GM23248 (cell line): Measurements from ENCODE around the gene ANAPC15. TPM values are rescaled to one million over a fixed set of nuclear protein-coding genes. Genes with fewer than 3 reads are reported as not detected.

Experiments
- DNase-seq: peaks from one replicate; pipeline ENCODE4 v3.0.0-alpha.2; 2015
- H2AFZ ChIP-seq: fragments of 200-600 bp; sonication (generic); 2 replicates; pipeline ENCODE4 v1.6.1; 2016; ENCODE audit warnings: antibody characterized with exemption
- H3F3A ChIP-seq: fragments of 200-600 bp; sonication (generic); 2 replicates; pipeline ENCODE4 v1.6.1; 2016; ENCODE audit warnings: mild to moderate bottlenecking, antibody characterized with exemption, mixed run types; ENCODE audit not compliant: insufficient read depth
- H3K27ac ChIP-seq: fragments of 200-600 bp; sonication (generic); 2 replicates; pipeline ENCODE4 v1.5.1; 2016; ENCODE audit warnings: mild to moderate bottlenecking
- H3K27me3 ChIP-seq: fragments of 200-600 bp; sonication (generic); replicated peaks from 2 replicates; pipeline ENCODE4 v1.6.1; 2016; ENCODE audit warnings: mild to moderate bottlenecking; ENCODE audit not compliant: insufficient read depth
- H3K36me3 ChIP-seq: fragments of 200-600 bp; sonication (generic); 2 replicates; pipeline ENCODE4 v1.6.1; 2016; ENCODE audit warnings: low read depth, mild to moderate bottlenecking
- H3K4me1 ChIP-seq: fragments of 200-600 bp; sonication (generic); 2 replicates; pipeline ENCODE4 v1.6.1; 2016; ENCODE audit warnings: mild to moderate bottlenecking; ENCODE audit not compliant: insufficient read depth
- H3K4me2 ChIP-seq: fragments of 200-600 bp; sonication (generic); one replicate; pipeline ENCODE4 v1.6.1; 2016; ENCODE audit warnings: mild to moderate bottlenecking; ENCODE audit not compliant: unreplicated experiment
- H3K4me3 ChIP-seq: fragments of 200-600 bp; sonication (generic); 2 replicates; pipeline ENCODE4 v1.5.1; 2016; ENCODE audit warnings: mild to moderate bottlenecking
- H3K79me2 ChIP-seq: fragments of 200-600 bp; sonication (generic); 2 replicates; pipeline ENCODE4 v1.6.1; 2016; ENCODE audit warnings: mild to moderate bottlenecking; ENCODE audit not compliant: insufficient read depth
- H3K9ac ChIP-seq: fragments of 200-600 bp; sonication (generic); 2 replicates; pipeline ENCODE4 v1.6.1; 2016; ENCODE audit warnings: mild to moderate bottlenecking
- H3K9me2 ChIP-seq: fragments of 200-600 bp; sonication (generic); 2 replicates; pipeline ENCODE4 v1.6.1; 2016; ENCODE audit warnings: mixed run types, mild to moderate bottlenecking, moderate library complexity; ENCODE audit not compliant: insufficient read depth
- H3K9me3 ChIP-seq: fragments of 200-600 bp; sonication (generic); one replicate; pipeline ENCODE4 v1.6.1; 2017; ENCODE audit warnings: low read depth
- H4K20me1 ChIP-seq: fragments of 200-600 bp; sonication (generic); 2 replicates; pipeline ENCODE4 v1.6.0; 2016; ENCODE audit not compliant: insufficient read depth
- EZH2 ChIP-seq: fragments of 200-600 bp; sonication (generic); IDR thresholded peaks from 2 replicates; pipeline ENCODE4 v1.6.1; 2018; ENCODE audit warnings: antibody characterized with exemption, mild to moderate bottlenecking; ENCODE audit not compliant: insufficient read depth, poor library complexity, severe bottlenecking
- EZH2phosphoT487 ChIP-seq: fragments of 200-600 bp; sonication (generic); IDR thresholded peaks from 2 replicates; pipeline ENCODE4 v1.6.1; 2018; ENCODE audit warnings: antibody characterized with exemption, moderate library complexity, mild to moderate bottlenecking, low read depth; ENCODE audit not compliant: insufficient read depth
- WGBS, 2 experiments: methylation state at CpG; one replicate each; pipeline ENCODE4 v1.1.6; 2015 to 2017; ENCODE audit warnings: low lambda C conversion rate in 2 of 2, low coverage in 1 of 2; ENCODE audit errors: missing lambda C conversion rate in 2 of 2; 5-methylcytosine and 5-hydroxymethylcytosine counted together
- in situ Hi-C: fragments of 300-500 bp; cut with MboI; formaldehyde crosslinking; loops from 2 replicates; pipeline ENCODE4 v1.15.0; 2020
- microRNA-seq: library from miRNA; unstranded; fragments of <30 nt; microRNA quantifications from one replicate; pipeline ENCODE4, GENCODE V29; 2016; ENCODE audit warnings: borderline number of aligned reads
- polyA plus RNA-seq: library from polyadenylated mRNA; unstranded; fragments of >200 nt; fragmentation: Nextera tagmentation; extraction: Ambion mirVana; gene quantifications from 2 replicates; pipeline ENCODE4 v1.2.1, GENCODE V29; 2016
- small RNA-seq: library from RNA; depleted of rRNA; stranded (forward); fragments of <200 nt; gene quantifications from one replicate; pipeline ENCODE3, GENCODE V24; 2014; ENCODE audit warnings: low read depth, low replicate concordance
- total RNA-seq: library from RNA; depleted of rRNA; stranded (reverse); fragments of >200 nt; shearing (Covaris generic); gene quantifications from 2 replicates; pipeline ENCODE4 v1.2.3, GENCODE V29; 2014; rRNA removed

The ANAPC15 gene
- total and polyA plus RNA-seq, 2 experiments from 2014 or later = 38.7 to 62.4 TPM

- TF ChIP-seq EZH2phosphoT487 = no peak
- no peak for TF ChIP-seq EZH2
- no peak overlapping the region for H3K27ac ChIP-seq
- H3F3A ChIP-seq = no peaks in the 10 kb centered on the region; the same call in 1 of the 2 replicates
- peaks cover 5% of the 10 kb centered on the region for H3K4me1 ChIP-seq
- in situ Hi-C loops = no loop called here
- no peaks in the 10 kb centered on the region for H3K9me2 ChIP-seq
- H3K4me2 ChIP-seq = no peak overlapping the region
- no peaks in the 10 kb centered on the region for H3K27me3 ChIP-seq
- H3K9me3 ChIP-seq = no peaks in the 10 kb centered on the region
- no peak overlapping the region for H2AFZ ChIP-seq
- no peaks in the 10 kb centered on the region for H3K36me3 ChIP-seq
- no peak overlapping the region for H3K9ac ChIP-seq
- 90 to 91% methylated on average over 5 of the region's 5 CpGs for WGBS, 2 experiments
- no peak overlapping the region for H3K4me3 ChIP-seq
- H4K20me1 ChIP-seq = no peaks in the 10 kb centered on the region
- peaks cover 98% of the 10 kb centered on the region for H3K79me2 ChIP-seq
- no peak for DNase-seq
Measured at GRCh38 chr11:72061739-72062396, 50.6 kb downstream of the ANAPC15 start.

Small RNA genes within 50 kb of the gene (microRNA-seq; reads per million reads assigned to microRNA genes)
- gene MIR3165 = not detected

Small RNA genes within 50 kb of the gene (small RNA-seq; reads per million reads assigned to genes)
- gene MIR3165 = not detected

Other genes starting within 250 kb of the ANAPC15 start
- not detected in 2 replicates for gene DEFB131B, start 234.2 kb downstream of the ANAPC15 start, total RNA-seq
- not detected in 2 replicates for gene DEFB131B, start 234.2 kb downstream of the ANAPC15 start, polyA plus RNA-seq
- gene XNDC1N, start 184.1 kb downstream of the ANAPC15 start, total RNA-seq = 0.38 and 4.6 TPM in 2 replicates
- gene XNDC1N, start 184.1 kb downstream of the ANAPC15 start, polyA plus RNA-seq = 3.3 and 3.9 TPM in 2 replicates
- 20.3 and 27.4 TPM in 2 replicates for gene RNF121, start 183.6 kb downstream of the ANAPC15 start, total RNA-seq
- gene RNF121, start 183.6 kb downstream of the ANAPC15 start, polyA plus RNA-seq = 18.1 and 19.9 TPM in 2 replicates
- 2.5 and 4.8 TPM in 2 replicates for gene IL18BP, start 113.8 kb downstream of the ANAPC15 start, total RNA-seq
- gene IL18BP, start 113.8 kb downstream of the ANAPC15 start, polyA plus RNA-seq = 0.14 and 0.44 TPM in 2 replicates
- 124 and 149 TPM in 2 replicates for gene NUMA1, start 32.2 kb downstream of the ANAPC15 start, total RNA-seq
- gene NUMA1, start 32.2 kb downstream of the ANAPC15 start, polyA plus RNA-seq = 48.7 and 51.5 TPM in 2 replicates
- gene LRRC51, start 31.8 kb downstream of the ANAPC15 start, total RNA-seq = 7.1 and 7.8 TPM in 2 replicates
- gene LRRC51, start 31.8 kb downstream of the ANAPC15 start, polyA plus RNA-seq = 7.5 and 9.4 TPM in 2 replicates
- 122 and 132 TPM in 2 replicates for gene LAMTOR1, start 9.4 kb downstream of the ANAPC15 start, total RNA-seq
- 142 and 145 TPM in 2 replicates for gene LAMTOR1, start 9.4 kb downstream of the ANAPC15 start, polyA plus RNA-seq
- not detected in 2 replicates for gene TOMT, start 6.8 kb downstream of the ANAPC15 start, total RNA-seq
- gene TOMT, start 6.8 kb downstream of the ANAPC15 start, polyA plus RNA-seq = not detected in 2 replicates
- gene FOLR3, start 23.0 kb upstream of the ANAPC15 start, total RNA-seq = 0.43 and 4.3 TPM in 2 replicates
- gene FOLR3, start 23.0 kb upstream of the ANAPC15 start, polyA plus RNA-seq = 0.93 and 1.8 TPM in 2 replicates
- gene FOLR1, start 79.4 kb upstream of the ANAPC15 start, total RNA-seq = not detected in 2 replicates
- gene FOLR1, start 79.4 kb upstream of the ANAPC15 start, polyA plus RNA-seq = 0.24 TPM in 1 of 2 replicates, not detected in the other
- not detected in 2 replicates for gene FOLR2, start 104.1 kb upstream of the ANAPC15 start, total RNA-seq
- gene FOLR2, start 104.1 kb upstream of the ANAPC15 start, polyA plus RNA-seq = not detected in 2 replicates
- gene INPPL1, start 112.1 kb upstream of the ANAPC15 start, total RNA-seq = 68.0 and 70.6 TPM in 2 replicates
- gene INPPL1, start 112.1 kb upstream of the ANAPC15 start, polyA plus RNA-seq = 24.9 and 28.4 TPM in 2 replicates
- not detected in 2 replicates for gene PHOX2A, start 131.5 kb upstream of the ANAPC15 start, total RNA-seq
- gene PHOX2A, start 131.5 kb upstream of the ANAPC15 start, polyA plus RNA-seq = not detected in 2 replicates